NCI-H2107 (cell line): ENCODE measurements around the gene IGFBP4.
A peak's percentile ranks its signal among the peaks of the same experiment; 100 is the strongest.

Experiments used
- DNase-seq: peaks from one replicate; lab custom pipeline; 2025; lab: John Stamatoyannopoulos, UW

The IGFBP4 gene

DNA sequence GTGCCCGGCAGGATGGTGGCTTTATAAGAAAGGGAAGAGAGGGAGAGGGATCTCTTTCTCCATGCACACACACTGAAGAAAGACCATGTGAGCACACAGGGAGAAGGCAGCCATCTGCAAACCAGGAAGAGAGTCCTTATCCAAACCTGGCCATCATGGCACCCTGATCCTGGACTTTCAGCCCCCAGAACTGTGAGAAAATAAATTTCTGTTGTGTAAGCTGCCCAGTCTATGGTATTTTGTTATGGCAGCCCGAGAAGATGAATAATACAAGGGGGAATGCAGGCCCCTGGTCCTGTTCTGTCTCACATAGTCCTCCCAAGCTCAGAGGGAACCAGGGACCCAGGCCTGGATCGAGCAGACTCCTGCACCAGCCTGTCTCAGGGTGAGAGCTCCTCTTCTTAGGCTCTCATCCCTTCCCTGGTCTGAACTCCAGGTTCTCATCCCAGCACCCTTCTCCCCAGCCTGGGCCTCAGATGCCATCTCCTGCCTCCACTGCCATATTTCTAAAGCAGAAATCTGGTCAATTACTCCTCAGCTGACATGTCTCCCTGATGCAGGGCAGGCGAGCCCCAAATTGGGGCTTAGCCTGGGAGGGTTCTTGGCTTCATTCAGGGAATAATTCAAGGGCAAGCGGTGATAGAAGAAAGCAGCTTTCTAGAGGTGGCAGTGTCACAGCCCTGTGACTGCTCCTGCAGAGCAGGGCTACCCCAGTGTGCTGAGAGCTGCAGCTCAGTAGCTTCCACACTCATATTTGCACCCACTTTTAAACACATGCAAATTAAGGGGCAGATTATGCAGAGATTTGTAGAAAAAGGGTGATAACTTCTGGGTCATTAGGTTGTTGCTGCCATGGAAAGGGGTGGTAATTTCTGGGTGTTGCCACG is 28.8 kb downstream of the IGFBP4 start:
- DNase-seq, result no peak

DNA sequence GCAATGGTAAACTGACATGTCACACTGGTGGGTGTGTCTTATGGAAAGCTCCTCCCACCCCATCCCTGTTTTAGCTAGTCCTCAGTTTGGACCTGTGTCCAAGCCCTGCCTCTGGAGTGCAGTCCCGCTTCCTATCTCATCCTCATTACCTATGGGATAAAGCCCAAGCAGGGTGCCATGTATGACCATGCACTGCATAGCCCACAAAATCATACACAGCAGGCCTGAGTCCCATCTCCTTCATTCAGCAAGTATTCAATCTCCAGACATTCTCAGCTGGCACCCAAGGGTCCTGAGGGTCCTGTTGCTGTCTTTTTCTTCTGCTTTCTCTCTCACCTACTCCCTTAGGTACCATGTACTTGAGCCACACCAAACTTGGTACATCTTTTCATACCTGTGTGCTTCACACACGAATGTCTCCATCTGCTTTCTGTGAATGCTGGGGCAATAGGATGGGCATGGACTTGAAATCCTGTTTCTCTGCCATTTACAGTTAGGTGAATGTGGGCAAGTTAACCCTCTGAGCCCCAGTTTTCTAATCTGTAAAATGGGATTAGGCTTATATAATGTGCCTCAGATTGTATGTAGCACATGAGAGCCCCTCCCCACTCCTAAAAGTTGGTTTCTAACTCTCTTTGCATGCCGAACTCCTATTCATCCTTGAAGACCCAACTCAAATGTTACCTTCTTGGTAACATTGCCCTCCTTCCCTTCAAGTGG is 29.6 kb downstream of the IGFBP4 start:
- no peak for DNase-seq

DNA sequence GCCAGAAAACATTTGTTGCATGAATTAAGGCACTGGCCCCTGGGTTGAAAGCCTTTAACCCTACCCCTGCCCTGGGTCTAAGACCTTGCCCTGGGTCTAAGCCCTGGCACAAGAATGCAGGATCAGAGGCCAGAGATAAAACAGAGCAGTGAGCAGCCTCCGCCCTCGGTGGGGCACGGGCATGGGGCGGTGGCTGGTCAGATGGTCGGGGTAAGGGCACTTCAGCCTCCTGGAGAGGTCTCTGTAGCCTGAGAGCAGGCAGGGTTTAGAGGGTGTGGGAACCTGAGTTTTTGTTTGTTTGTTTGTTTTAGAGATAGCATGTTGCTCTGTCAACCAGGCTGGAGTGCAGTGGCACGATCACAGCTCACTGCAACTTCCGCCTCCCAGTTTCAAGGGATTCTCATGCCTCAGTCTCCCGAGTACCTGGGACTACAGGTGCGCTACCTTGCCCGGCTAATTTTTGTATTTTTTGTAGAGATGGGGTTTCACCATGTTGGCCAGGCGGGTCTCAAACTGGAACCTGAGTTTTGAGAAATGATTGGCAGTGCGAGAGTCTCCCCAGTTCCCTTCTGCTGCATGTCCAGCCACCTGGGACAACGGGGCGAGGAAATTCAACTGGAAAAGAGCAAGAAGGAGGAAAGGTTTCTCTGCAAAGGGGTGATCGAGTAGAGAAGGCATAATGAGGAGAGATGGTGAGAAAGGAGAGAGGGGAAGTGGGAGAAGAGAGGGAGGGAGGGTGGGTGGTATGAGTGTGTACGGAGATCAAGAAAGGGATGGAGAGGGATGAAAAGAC is 30.5 kb downstream of the IGFBP4 start:
- DNase-seq, result no peak

DNA sequence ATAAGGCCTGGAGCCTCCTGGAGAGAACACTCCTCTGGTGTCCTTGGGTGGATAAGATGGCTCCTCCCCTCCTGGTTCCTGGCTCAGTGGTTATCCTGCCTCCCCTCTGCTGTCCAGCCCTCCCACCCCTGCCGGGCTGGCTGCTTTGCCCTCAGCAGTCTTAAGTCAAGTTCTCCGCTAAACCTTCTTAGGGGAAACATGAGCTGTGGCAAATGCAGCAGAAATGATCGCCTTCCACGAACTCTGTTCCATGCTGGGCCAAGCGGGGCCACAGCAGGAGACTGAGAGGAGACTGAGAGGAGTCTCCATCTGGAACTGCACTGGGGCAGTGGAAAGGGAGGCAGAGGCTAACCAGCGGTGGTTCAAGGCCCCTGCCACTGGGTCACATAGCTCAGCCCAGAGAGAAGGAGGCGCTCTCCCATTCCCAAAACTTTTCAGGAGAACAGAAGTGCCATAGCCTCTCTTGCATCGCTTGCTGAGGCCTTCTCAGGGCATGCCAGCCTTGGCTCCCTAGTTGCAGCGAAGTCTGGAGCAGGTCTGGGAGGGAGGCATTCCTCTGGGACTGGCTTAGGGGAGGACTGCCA is 31.3 kb downstream of the IGFBP4 start:
- DNase-seq, result no peak

DNA sequence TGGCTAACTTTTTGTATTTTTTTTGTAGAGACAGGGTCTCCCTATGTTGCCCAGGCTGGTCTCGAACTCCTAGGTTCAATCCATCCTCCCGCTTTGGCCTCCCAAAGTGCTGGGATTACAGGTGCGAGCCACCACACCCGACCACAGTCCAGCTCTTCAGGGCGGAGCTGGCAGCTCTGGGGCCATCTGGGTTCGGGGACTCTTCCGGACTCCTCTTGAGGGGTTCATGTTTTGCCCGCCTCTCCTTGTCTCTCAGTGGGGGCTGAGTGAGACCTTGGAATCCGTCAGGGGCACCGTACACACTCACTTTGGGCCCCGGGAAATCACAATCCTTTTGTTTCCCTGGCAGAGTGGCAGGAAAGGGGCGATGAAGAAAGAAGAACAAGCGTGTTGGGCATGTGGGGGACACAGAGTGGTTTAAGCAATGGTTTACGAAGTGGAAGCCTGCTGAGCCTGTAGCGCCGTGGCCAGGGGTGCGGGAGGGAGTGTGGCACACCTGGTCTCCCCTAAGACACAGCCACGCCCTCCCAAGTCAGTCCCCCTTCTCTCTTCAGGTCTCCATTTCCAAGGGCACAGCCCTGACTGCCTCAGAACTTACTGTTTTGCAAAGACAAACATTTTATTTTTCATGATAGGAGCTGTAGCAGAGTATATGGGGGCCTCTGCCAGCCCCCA is 32.1 kb downstream of the IGFBP4 start:
- no peak for DNase-seq

DNA sequence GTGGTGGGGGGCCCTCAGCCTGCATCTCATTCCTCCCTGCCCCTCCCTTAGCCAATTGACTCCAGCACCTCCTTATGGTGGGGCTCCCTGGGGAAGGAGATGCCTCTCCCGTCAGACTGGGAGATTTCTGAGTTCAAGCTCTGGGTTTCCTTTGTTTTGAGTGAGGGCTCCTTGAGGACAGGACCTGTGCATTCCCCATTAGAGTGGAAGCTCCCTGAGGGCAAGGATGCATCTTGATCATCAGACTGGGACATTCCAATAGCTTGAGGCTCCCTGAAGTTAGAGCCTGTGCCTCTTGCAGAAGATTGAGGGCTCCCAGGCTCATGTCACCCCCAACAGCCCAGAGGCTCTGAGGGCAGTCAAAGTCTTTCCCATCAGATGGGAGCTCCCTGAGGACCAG is 34.5 kb downstream of the IGFBP4 start:
- DNase-seq, result no peak

DNA sequence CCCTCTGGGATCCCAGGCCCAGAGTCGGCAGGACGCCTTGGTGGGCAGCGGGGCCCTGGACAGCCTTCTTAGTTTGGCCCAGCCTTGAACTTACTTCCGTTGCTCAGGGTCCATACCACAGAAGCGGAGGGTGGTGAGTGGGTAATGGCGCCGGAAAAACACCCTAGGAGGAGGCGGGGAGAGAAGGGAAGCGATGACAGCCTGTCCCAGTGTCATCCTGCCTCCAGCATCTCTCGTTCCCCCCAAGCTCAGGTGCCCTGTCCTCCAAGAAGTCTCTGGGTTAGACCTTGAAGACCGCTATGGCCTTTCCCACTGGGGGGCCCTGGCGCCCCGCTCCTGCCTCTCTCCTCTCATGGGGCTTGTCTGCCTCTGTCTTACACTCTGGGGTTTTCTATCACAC is 35.2 kb downstream of the IGFBP4 start:
- DNase-seq, result no peak

DNA sequence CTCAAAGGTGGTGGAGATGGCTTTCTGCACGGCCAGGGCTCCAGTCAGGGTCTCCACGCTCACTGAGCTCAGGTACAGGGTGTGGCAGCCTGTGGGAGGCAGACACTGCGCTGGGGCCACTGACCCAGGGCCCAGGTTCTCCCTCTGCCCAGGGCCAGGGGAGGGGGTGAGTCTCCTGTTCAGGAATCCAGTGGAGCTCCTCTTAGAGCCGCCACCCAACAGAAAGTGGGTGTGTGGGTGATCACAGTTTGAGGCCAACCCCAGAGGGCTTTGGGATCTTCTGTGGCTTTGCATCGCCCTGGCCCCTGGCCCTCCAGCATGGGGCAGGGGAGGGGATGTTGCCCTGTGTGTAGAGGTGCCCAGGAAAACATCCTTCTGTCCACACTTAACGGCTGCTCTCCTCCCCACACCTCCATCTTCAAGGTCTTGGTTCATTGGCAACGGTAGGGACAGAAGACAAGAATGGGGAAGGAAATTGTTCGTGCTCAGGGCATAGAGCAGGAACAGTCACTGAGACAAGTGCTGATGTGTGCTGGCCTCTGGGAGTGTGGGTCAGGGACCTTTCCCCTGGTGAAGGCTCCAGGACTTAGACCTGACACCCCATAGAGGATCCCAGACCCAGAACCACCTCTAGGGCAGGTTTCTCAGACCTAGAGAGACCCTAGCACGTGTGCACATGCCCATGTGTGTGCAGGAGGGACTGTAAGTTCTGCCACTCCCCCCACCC is 36.7 kb downstream of the IGFBP4 start:
- DNase-seq, result no peak

DNA sequence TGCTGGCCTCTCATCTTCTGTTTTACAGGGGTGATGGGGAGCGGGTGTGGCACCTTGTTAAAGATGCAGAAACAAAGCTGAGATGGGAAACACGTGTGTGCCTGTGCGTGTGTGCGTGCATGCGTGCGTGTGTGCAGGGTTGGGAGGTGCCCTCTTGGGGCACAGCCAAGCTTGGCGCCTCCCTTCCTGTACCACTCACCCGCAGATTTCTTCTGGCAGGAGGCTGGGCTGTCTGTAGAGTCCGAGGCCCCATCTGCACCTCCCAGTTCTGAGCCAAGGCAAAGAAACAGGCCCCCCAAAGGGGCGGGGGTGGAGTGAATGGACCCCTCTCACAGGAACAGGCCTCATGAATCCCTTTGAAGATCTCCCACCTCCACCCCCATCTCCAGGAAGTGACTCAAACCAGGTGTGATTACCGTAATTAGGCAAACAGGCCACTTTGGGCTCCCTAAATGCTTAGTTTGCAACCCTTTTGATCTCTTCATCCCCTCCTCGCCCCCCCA is 37.3 kb downstream of the IGFBP4 start:
- DNase-seq, result no peak

DNA sequence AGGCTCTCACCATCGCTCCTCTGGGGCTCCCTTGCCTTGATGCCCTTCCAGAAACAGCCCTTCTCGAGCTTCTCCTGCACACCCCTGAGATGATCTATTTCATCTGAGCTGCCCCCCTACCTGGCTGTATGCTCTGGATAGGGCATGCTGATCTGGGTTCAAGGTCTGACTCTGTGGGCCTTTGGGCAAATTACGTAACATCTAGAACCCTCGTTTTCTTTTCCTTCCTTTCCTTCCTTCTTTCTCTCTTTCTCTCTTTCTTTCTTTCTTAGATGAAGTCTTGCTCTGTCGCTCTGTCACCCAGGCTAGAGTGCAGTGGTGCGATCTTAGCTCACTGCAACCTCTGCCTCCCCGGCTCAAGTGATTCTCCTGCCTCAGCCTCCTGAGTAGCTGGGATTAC is 37.9 kb downstream of the IGFBP4 start:
- no peak for DNase-seq

DNA sequence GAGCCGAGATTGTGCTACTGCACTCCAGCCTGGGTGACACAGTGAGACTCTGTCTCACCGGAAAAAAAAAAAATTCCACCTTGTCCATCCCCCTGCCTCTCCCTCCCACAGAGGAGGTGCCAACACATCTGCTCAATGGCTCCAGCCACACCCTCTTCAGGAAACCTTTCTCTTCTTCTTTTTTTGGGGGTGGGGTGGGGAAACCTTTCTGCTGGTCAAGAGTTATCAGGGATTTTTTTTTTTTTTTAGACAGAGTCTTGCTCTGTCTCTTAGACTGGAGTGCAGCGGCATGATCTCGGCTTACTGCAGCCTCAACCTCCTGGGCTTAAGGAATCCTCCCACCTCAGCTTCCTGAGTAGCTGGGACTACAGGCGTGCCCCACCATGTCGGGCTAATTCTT is 39.5 kb downstream of the IGFBP4 start:
- no peak for DNase-seq

DNA sequence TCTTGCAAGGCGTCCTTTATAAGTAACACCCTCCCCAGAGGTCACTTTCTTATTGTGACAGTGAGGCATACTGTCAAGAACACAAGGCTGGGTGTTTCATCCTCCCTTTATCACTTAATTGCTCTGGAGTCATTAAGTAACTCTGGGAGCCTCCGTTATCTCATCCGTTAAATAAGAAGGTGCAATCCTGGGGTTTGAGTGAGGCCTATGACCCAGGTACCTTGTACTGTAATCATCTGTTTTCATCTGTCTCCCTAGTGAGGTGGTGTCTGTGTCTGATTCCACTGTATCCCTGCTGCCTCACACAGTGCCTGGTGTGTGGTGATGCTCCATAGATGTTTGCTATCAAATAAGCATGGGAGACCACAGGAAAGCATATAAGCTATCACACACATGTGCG is 40.4 kb downstream of the IGFBP4 start:
- DNase-seq, result no peak

DNA sequence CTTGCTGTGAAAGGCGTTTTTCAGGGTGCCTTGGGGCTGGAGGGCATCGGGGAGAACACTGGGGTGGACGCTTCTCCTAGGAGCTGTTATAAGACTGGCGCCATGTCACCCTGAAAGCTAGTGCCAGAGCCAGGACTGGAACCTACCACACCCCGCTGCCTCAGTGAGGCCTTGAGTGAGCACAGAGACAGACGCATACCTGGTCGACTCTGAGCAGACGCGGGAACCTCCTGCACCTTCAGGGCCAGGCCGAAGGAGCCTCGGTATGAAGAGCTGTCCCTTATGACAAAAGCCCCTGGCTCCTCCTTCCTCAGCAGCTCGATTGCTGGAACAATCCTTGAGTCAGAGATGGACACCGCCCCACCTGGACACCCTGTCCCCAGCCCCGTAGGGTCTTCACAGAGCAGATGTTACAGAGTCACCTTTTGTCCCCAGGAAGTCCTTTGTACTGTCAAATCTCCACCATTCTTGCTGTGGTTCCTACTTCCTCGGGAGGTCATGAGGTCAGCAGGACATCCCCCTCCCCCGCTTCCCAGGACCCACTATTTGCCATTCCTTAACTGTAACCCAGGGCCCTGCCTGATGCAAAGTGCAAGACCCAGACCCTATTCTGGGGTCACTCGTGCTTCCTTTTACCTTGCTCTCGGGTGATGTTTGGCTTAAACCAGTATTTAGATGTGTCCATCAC is 41.2 kb downstream of the IGFBP4 start:
- DNase-seq, result no peak

DNA sequence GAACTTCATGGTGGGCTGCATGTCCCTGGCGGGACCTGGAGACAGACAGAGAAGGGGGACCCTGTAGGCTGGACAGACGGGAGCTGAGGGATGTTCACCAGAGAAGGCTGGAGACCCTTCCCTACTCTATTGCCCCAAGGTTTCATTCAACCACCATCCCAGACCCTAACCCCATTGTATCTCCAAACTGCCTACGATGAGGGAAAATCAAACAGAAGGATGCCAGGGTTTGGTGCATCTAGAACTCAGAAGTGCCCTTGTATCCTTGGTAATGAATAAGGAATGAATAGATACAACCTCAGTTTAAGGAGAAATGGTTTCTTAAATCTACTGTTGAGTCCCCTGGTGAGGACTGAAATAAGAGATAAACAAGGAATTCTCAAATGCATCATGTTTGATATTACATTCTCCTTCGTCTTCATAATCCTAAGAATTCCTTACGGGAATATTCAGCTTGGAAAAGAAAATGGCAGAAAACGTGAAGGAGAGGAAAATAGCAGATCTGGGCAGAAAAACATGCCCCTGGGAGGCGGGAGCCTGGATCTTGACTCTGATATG is 41.8 kb downstream of the IGFBP4 start:
- no peak for DNase-seq

DNA sequence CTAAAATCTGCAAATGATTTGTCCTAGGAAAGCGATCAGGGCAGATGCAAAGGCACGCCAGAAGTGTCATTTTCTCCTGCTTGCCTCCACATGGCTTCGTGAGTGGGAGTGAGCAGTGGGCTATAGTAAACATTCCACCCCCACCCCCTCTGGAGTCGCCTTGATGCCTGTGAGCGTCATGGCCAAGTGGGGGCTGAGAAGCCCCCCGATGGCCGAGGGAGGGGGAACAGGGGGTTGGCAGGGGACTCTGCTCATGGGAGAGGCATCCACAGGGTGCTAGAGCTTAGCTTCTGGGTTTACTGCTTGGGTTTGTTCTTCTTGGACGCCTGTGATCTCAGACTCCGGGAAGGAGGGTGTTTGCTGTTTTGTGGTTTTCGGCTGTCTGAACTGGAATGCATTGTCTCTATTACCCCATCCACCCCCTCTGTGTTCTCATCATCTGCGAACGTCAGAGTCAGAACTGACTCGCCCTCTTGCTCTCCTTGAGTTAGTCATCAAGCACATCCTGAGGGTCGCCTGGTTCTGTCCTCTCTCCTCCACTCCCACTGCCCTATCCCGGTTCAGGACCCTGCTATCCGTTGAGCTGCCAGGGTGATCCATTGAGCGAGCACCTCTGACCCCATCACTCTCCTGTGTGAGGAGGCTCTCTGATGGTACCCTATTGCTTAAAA is 42.7 kb downstream of the IGFBP4 start:
- DNase-seq, result peak; percentile 6

DNA sequence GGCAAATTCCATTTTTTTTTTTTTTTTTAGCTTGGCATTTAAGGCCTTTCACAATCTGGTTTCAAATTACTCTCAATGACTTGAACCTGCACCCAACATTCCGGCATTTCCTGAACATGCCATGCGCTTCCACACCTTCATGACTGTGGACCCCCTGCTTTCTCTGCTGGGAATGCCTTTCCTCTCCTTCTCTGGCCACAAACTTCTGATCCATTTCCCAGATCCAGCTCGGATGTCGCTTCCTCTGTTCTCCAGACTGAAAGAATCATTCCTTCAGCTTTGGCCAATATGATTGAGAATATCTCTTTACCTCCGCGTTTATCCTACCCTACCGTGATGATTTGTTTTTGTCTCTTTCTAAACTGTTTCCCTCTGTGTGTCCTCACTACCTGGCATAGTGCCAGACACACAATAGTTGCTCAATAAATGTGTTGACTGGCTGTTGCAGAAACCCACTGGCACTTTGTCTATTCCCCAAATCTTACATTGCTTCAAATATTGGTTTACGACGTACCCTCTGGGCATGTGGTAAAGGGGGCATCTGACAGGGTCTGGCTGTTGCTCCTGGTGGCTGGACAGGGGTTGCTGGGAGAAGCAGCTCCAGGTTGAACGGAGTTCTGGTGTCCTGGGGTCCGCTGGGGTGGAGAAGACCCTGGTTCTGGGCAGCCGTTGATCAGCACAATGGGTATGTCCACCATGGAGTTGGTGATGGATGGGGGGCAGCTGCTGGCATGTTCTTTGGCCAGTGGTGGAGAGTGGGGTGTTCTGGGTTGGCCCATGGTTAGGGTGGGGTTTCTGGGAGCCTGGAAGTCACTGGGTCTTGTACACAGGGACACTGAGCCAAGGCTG is 43.5 kb downstream of the IGFBP4 start:
- DNase-seq, result no peak

DNA sequence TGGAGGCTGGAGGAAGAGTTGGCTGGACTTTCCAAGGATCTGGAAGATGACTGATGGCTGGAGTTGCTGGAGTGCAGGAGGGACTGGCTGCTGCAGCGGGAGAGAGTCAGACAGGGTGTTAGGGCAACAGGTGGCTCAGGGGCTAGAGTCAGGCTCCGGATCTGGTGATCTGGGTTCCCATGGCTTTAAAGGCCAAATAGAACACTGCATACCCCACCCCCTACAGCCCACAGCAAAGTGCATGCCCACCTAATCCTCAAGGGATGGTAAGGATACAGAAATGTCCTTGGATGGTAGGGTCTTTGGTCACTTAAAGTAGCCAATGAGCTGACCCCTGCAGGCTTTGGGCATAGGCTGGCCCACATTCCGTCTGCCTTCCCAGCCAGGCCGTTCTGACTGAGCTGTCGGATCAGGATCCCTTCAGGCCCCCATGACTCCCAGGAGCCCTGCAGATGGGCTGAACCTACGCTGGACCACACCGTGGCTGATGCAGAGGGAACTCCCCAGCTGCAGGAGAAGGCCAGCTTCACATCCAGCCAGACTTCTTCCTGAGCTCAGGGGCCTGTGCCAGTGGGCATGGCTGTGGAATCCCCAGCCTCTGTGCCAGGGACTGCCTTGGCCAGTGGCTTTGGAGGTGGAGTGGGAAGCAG is 44.2 kb downstream of the IGFBP4 start:
- DNase-seq, result no peak
